ENCODE results near the gene GRM8.

DNA sequence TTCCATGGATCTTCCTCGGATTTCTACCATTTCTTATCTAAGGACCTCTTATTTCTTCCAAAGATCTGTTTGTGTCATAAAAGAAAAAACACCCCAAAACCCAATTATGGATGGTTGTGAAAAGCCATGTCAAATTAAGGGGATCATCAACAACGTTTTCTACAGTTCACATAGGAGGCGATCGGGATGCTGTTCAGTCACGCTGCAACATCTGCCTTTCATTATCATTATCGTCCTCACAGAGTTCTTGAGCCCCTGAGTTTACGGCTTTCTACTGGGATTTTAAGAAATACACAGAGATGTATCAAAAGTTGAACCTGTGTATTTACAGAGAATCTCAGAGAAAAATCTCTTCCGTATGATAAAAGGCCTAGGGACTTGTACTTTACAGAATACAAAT lies 101.4 kb downstream of the GRM8 start:
- TF ChIP-seq, protein P1, sequence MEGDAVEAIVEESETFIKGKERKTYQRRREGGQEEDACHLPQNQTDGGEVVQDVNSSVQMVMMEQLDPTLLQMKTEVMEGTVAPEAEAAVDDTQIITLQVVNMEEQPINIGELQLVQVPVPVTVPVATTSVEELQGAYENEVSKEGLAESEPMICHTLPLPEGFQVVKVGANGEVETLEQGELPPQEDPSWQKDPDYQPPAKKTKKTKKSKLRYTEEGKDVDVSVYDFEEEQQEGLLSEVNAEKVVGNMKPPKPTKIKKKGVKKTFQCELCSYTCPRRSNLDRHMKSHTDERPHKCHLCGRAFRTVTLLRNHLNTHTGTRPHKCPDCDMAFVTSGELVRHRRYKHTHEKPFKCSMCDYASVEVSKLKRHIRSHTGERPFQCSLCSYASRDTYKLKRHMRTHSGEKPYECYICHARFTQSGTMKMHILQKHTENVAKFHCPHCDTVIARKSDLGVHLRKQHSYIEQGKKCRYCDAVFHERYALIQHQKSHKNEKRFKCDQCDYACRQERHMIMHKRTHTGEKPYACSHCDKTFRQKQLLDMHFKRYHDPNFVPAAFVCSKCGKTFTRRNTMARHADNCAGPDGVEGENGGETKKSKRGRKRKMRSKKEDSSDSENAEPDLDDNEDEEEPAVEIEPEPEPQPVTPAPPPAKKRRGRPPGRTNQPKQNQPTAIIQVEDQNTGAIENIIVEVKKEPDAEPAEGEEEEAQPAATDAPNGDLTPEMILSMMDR (optimal IDR thresholded peaks at IDR 0.05 in 1 of 3, IDR thresholded peaks at IDR 0.05 in 1 of 3, conservative IDR thresholded peaks at IDR 0.05 in 1 of 3; ENCODE audit: extremely low read depth in 1 of 3, insufficient read depth in 2 of 3, low read length in 3 of 3) = no peak
- no peak for TF ChIP-seq EZH2 (IDR thresholded peaks at IDR 0.05; ENCODE audit: low read length)
